OCI-LY7 (cell line): ENCODE measurements around the gene NEUROD2. TPM values are rescaled to one million over a fixed set of nuclear protein-coding genes. Genes with fewer than 3 reads are reported as not detected.

Source experiments
- BruUV-seq: library from RNA; stranded (reverse); fragments of 400-500 nt; replicated peaks from 2 replicates; lab custom pipeline; 2021; lab: Mats Ljungman, UMichigan
- CTCF ChIA-PET: fragments of 300-600 bp; sonication (Branson Sonifier 250); formaldehyde crosslinking; loops from one replicate; lab custom pipeline; 2022; ENCODE audit warnings: antibody characterized with exemption; ENCODE audit not compliant: unreplicated experiment; lab: Charles Lee
- POLR2A ChIA-PET: fragments of 300-600 bp; sonication (Branson Sonifier 250); formaldehyde crosslinking; loops from one replicate; lab custom pipeline; 2022; ENCODE audit warnings: antibody characterized with exemption; lab: Charles Lee
- DNase-seq: peaks from one replicate; pipeline ENCODE4 v3.0.0-alpha.2; 2015; ENCODE audit warnings: low spot score
- H2AFZ ChIP-seq: fragments of 200-600 bp; sonication (generic), shearing (Covaris generic); 2 replicates; pipeline ENCODE4 v1.6.1; 2014; ENCODE audit warnings: mild to moderate bottlenecking, antibody characterized with exemption, low read length, moderate library complexity
- H3K27ac ChIP-seq: fragments of 200-600 bp; sonication (generic); 2 replicates; pipeline ENCODE4 v1.5.1; 2014; ENCODE audit warnings: mixed run types, low read depth, mild to moderate bottlenecking, moderate library complexity, low read length, inconsistent platforms; ENCODE audit not compliant: poor library complexity, severe bottlenecking
- H3K36me3 ChIP-seq: fragments of 200-600 bp; sonication (generic); 2 replicates; pipeline ENCODE4 v1.6.1; 2014; ENCODE audit warnings: mild to moderate bottlenecking, antibody characterized with exemption, low read length, moderate library complexity, mixed read lengths; ENCODE audit not compliant: insufficient read depth
- H3K4me1 ChIP-seq: fragments of 200-600 bp; sonication (generic); 2 replicates; pipeline ENCODE4 v1.5.1; 2014; ENCODE audit warnings: mild to moderate bottlenecking, low read length; ENCODE audit not compliant: insufficient read depth, poor library complexity, severe bottlenecking
- H3K4me2 ChIP-seq: fragments of 200-600 bp; sonication (generic); 2 replicates; pipeline ENCODE4 v1.6.1; 2014; ENCODE audit warnings: mild to moderate bottlenecking, low read length
- H3K4me3 ChIP-seq: fragments of 200-600 bp; sonication (generic); 2 replicates; pipeline ENCODE4 v1.5.1; 2014; ENCODE audit warnings: mild to moderate bottlenecking, low read depth, low read length; ENCODE audit not compliant: poor library complexity, severe bottlenecking
- H3K79me2 ChIP-seq: fragments of 200-600 bp; sonication (generic); 2 replicates; pipeline ENCODE4 v1.6.1; 2016; ENCODE audit warnings: low read depth, mild to moderate bottlenecking, low read length, moderate library complexity, mixed read lengths; ENCODE audit not compliant: insufficient read depth
- H3K9me2 ChIP-seq: fragments of 200-600 bp; sonication (generic); 2 replicates; pipeline ENCODE4 v1.6.1; 2016; ENCODE audit warnings: mild to moderate bottlenecking, low read length, mixed read lengths; ENCODE audit not compliant: insufficient read depth
- H3K9me3 ChIP-seq: fragments of 200-600 bp; sonication (generic); 2 replicates; pipeline ENCODE4 v1.6.1; 2014; ENCODE audit warnings: mild to moderate bottlenecking, mixed run types, low read length, mixed read lengths
- H4K20me1 ChIP-seq: fragments of 200-600 bp; sonication (generic); 2 replicates; pipeline ENCODE4 v1.6.1; 2014; ENCODE audit warnings: mild to moderate bottlenecking, antibody characterized with exemption, low read length, moderate library complexity, mixed read lengths; ENCODE audit not compliant: insufficient read depth
- CTCF ChIP-seq: fragments of 200-600 bp; sonication (generic); conservative IDR thresholded peaks from 2 replicates; pipeline ENCODE4 v1.5.1; 2014; ENCODE audit warnings: mild to moderate bottlenecking, antibody characterized with exemption, low read length, moderate library complexity, mixed read lengths
- EZH2phosphoT487 ChIP-seq: fragments of 200-600 bp; sonication (generic); IDR thresholded peaks from 2 replicates; pipeline ENCODE4 v1.6.1; 2018; ENCODE audit warnings: low read depth, borderline replicate concordance, mild to moderate bottlenecking, mixed run types, antibody characterized with exemption, low read length, moderate library complexity, mixed read lengths
- intact Hi-C: fragments of 100-400 bp; cut with micrococcal nuclease; formaldehyde crosslinking; loops from one replicate; pipeline ENCODE4 v1.10.0; 2022; ENCODE audit not compliant: unreplicated experiment
- total RNA-seq, 2 experiments: library from RNA; depleted of rRNA in 1 of 2; stranded (reverse); fragments of >200 nt in 1 of 2; shearing (Covaris generic) in 1 of 2; gene quantifications; 2 replicates each; pipeline ENCODE4 v1.2.3, GENCODE V29; 2014 to 2022

The NEUROD2 gene
- total RNA-seq, 2 experiments from 2014 or later = not detected

GRCh38 chr17:39608142-39608981 is 642 bp upstream of the NEUROD2 start:
- intact Hi-C loops = no loop called here
- ChIA-PET CTCF (no interaction called here), POLR2A (interaction anchor here (0.7 kb wide), 1 partner anchor 9 kb away, joined by 3 read pairs; no protein-coding TSS in a partner anchor)

GRCh38 chr17:39607057-39607850 is 466 bp downstream of the NEUROD2 start:
- Histone ChIP-seq H3K27ac (no peak overlapping the region), H3K36me3 (no peaks in the 10 kb centered on the region), H3K9me2 (no peaks in the 10 kb centered on the region), H3K9me3 (no peaks in the 10 kb centered on the region), H3K4me2 (no peak overlapping the region), H2AFZ (no peak overlapping the region), H3K79me2 (no peaks in the 10 kb centered on the region), H3K4me3 (no peak overlapping the region), H3K4me1 (peaks cover 14% of the 10 kb centered on the region), H4K20me1 (no peaks in the 10 kb centered on the region)
- no TSS peak for BruUV-seq
- ChIA-PET CTCF (no interaction called here), POLR2A (interaction anchor here (0.7 kb wide), 1 partner anchor 10 kb away, joined by 3 read pairs; no protein-coding TSS in a partner anchor)
- TF ChIP-seq EZH2phosphoT487 (no peak), CTCF (no peak)
- DNase-seq = no peak
- intact Hi-C loops = no loop called here

More at GRCh38 chr17:39608142-39608981, 642 bp upstream of the NEUROD2 start:
- H2AFZ ChIP-seq = no peak overlapping the region
- H3K9me2 ChIP-seq = no peaks in the 10 kb centered on the region
- no peaks in the 10 kb centered on the region for H3K36me3 ChIP-seq
- H3K4me1 ChIP-seq = peaks cover 14% of the 10 kb centered on the region
- no peak overlapping the region for H3K4me2 ChIP-seq
- H4K20me1 ChIP-seq = no peaks in the 10 kb centered on the region
- DNase-seq = no peak
- H3K79me2 ChIP-seq = no peaks in the 10 kb centered on the region
- BruUV-seq = no TSS peak
- H3K4me3 ChIP-seq = no peak overlapping the region
- no peaks in the 10 kb centered on the region for H3K9me3 ChIP-seq
- TF ChIP-seq EZH2phosphoT487 = no peak
- no peak for TF ChIP-seq CTCF
- no peak overlapping the region for H3K27ac ChIP-seq
